ENCODE measurements around the gene CELF4.

GRCh38 chr18:37248281-37248680 is 317.3 kb downstream of the CELF4 start:
- no peak for TF ChIP-seq POLR2A (IDR thresholded peaks at IDR 0.05)
- TF ChIP-seq CTCF (IDR thresholded peaks at IDR 0.05) = no peak
- no peak for TF ChIP-seq EP300 (IDR thresholded peaks at IDR 0.05)
- no peak for TF ChIP-seq POLR2AphosphoS5 (IDR thresholded peaks at IDR 0.05)

Measured in upper lobe of left lung (tissue), 4 donors.